NCI-H2171 treated with DMSO at 0.1 percent for 48 hours (cell line): Measurements from ENCODE around the gene CASP14.
A peak's percentile ranks its signal among the peaks of the same experiment; 100 is the strongest.
"Not testable (repeated sequence)": the region's sequence is repeated elsewhere in the genome, so short reads cannot be mapped to it uniquely, and the experiment has no call there.

Source experiments
- DNase-seq: peaks from one replicate; lab custom pipeline; 2025; lab: John Stamatoyannopoulos, UW

The CASP14 gene

GRCh38 chr19:15072930-15073647, 23.8 kb downstream of the CASP14 start:
- DNase-seq, result no peak

- no peak for DNase-seq
Observed at GRCh38 chr19:15074371-15074770, 25.1 kb downstream of the CASP14 start.

DNA sequence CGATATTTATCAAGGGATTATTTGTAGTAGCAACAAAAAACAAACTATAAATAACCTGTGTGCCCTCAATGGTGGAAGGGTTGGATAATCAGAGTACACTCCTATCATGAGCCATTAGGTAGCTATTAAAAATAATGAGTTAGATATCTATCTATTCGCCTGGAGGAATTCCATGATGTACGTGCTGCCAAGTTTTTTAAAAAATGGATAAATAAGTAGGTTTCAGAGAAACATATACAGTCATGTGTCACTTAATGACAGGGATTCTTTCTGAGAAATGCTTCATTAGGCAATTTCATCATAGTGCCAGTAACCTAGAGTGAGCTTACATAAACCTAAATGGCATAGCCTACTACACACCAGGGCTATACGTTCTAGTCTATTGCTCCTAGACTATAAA, 26.5 kb downstream of the CASP14 start:
- DNase-seq, result no peak

- DNase-seq, result not testable (repeated sequence)
Observed at GRCh38 chr19:15080002-15080401, 30.7 kb downstream of the CASP14 start.

- no peak for DNase-seq
Observed at GRCh38 chr19:15081911-15082310, 32.6 kb downstream of the CASP14 start, which contains the start of gene OR1I1. Gene OR1I1 (plus strand): TSS chr19:15082211. CDS start chr19:15087066, 4,855 bp downstream.

GRCh38 chr19:15087182-15087581, 37.9 kb downstream of the CASP14 start:
- DNase-seq, result no peak

DNA sequence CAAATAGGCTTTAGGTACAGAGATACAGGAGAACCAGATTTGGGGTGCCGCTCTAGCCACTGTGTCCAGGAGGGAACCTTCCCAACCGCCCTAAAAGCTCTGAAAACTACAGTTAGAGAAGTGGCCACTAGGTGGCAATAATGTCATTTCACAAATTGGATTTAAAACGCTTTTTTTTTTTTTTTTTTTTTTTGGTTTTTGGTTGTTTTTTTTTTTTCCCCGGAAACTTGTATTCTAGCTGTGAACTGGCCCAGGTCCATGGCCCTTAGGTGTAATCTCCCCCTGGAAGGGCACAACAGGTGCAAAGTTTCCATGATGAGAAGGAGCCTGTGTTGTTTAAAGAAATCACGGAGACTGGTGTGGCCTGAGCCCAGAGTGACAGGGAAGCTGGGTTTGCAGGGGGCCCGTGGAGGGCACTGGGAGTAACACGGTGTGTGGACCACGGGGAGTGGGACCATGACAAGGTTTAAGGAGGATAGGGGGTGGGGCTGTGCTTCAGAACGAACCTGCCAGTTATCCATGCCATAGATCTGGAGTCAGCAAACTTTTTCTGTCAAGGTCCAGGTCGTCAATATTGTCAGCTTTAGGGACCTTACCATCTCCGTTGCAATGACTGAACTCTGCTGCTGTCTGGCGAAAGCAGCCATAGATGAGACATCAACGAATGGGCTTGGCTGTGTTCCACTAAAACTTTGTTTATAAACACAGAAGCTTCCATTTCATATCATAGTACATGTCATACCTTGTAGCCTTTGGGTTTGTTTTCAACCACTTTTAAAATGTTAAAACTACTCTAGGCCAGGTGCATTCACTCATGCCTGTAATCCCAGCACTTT, 42.9 kb downstream of the CASP14 start:
- peak; percentile 73 for DNase-seq

- DNase-seq, result no peak
Observed at GRCh38 chr19:15093001-15093400, 43.7 kb downstream of the CASP14 start.

DNA sequence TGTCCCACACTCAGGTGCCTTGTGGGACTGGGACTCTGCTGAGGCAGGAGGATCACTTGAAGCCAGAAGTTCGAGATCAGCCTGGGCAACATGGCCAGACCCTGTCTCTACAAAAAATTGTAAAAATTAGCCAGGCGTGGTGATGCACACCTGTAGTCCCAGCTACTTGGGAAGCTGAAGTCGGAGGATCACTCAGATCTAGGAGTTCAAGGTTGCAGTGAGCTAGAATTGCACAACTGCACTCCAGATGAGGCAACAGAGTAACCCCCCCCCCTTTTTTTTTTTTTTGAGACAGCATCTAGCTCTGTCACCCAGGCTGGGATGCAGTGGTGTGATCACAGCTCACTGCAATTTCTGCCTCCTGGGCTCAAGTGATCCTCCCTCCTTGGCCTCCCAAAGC, 46.9 kb downstream of the CASP14 start:
- DNase-seq, result no peak

DNA sequence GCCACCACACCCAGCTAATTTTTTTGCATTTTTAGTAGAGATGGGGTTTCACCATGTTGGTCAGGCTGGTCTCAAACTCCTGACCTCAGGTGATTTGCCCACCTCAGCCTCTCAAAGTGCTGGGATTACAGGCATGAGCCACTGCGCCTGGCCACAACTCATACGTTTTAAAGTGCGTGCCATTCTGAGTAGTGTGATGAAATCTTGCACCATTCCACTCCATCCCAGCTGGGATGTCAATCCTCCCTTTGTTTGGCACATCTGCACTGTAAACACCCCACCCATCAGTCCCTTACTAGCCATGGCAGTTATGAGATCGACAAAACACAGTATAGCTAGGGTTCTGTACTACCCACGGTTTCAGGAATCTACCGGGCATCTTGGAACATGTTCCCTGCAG, 48.7 kb downstream of the CASP14 start:
- not testable (repeated sequence) for DNase-seq

DNA sequence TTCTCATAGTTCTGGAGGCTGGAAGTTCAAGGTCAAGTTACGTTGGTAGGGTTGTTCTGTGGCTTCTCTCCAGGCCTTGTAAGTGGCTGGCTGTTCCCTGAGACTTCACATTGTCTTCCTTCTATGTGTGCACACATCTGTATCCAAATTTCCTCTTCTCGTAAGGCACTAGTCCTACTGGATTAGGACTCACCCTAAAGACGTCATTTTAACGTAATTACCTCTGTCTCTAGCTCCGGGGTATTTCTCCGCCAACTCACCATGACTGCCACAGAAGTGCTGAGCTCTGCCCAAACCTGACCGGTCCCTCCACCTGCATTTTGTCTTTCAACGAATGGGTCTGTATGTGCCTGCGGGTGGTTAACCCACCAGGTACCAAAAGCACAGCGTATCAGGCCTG, 49.2 kb downstream of the CASP14 start:
- DNase-seq, result no peak

- DNase-seq, result no peak
Observed at GRCh38 chr19:15099017-15099582, 49.8 kb downstream of the CASP14 start.

DNA sequence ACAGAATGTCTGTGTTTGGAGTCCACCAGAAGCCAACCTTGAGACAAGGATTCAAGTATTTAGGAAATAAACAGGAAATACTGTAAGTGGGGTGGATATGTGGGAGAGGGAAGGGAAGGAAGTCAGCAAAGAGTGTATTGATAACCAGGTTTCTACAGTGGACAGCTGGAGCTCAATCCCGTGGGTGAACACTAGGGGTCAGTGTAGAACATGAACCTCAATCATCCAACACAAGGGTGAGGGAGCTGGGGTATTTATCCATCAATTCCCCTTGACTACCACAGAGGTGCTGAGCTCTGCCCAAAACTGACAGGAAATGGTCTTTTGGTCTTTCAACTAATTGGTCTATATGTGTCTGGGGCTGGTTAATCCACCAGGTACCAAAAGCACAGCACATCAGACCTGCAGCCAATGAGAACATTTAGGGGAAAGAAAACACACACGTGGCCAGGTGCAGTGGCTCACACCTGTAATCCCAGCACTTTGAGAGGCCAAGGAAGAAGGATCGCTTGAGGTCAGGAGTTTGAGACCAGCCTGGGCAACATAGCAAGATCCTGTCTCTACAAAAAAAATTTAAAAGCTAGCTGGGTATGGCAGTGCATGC, 52.3 kb downstream of the CASP14 start:
- DNase-seq, result peak; percentile 17

DNA sequence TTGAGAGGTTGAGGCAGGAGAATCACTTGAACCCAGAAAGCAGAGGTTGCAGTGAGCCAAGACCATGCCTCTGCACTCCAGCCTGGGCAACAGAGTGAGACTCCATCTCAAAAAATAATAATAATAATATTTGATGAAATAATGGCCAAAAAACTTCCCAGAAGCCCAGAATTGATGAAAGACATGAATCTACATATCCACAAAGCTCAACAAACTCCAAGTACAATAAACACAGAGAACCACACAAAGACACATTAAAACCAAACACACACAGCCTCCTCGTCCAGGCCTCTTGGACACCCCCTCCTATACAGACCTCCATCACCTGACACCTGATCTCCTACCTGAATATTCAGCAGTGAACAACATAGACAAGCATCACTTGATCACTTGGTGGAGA, 54.7 kb downstream of the CASP14 start:
- no peak for DNase-seq

GRCh38 chr19:15104411-15104810, 55.1 kb downstream of the CASP14 start:
- DNase-seq, result no peak

- DNase-seq, result no peak
Observed at GRCh38 chr19:15105044-15105443, 55.8 kb downstream of the CASP14 start.

GRCh38 chr19:15107061-15108010, 58.1 kb downstream of the CASP14 start, which contains the start of gene SYDE1:
Gene SYDE1 (plus strand): TSS chr19:15107401. CDS start chr19:15107434, 33 bp downstream.
- no peak for DNase-seq
